Endothelial cell of umbilical vein (primary cell): ENCODE data around the gene ITGB2. TPM values are rescaled to one million over a fixed set of nuclear protein-coding genes. Genes with fewer than 3 reads are reported as not detected.

Source experiments
- BruUV-seq: library from RNA; stranded (reverse); fragments of 400-500 nt; replicated peaks from 2 replicates; lab custom pipeline; 2021; lab: Mats Ljungman, UMichigan
- CTCF ChIA-PET: fragments of 300-600, 350-600 bp; sonication (Branson Sonifier 250); formaldehyde crosslinking; loops from one replicate; lab custom pipeline; 2021; ENCODE audit warnings: antibody characterized with exemption, inconsistent platforms; lab: Charles Lee
- POLR2A ChIA-PET: fragments of 300-600, 350-600 bp; sonication (Branson Sonifier 250); formaldehyde crosslinking; loops from one replicate; lab custom pipeline; 2021; ENCODE audit warnings: antibody characterized with exemption, inconsistent platforms; lab: Charles Lee
- DNase-seq: peaks from one replicate; pipeline ENCODE4 v3.0.0-alpha.2; 2011; ENCODE audit warnings: low read depth, low spot score
- FAIRE-seq: peaks from 2 replicates; lab custom pipeline; 2011; peaks lifted over from hg19 to GRCh38; lab: Jason Lieb, UNC
- H2AFZ ChIP-seq: 2 replicates; pipeline ENCODE4 v1.6.0; 2012; ENCODE audit warnings: low read depth, low read length, control low read depth, inconsistent platforms
- H3K27ac ChIP-seq: 2 replicates; pipeline ENCODE4 v1.5.1; 2011; ENCODE audit warnings: low read depth, mild to moderate bottlenecking, control low read depth, low read length, moderate library complexity; ENCODE audit not compliant: insufficient read depth
- H3K27me3 ChIP-seq, 2 experiments: 2 replicates each; pipeline versions ENCODE4 v1.6.0 to v1.6.1; 2011; ENCODE audit warnings: low read length in 2 of 2, mixed read lengths in 1 of 2; ENCODE audit not compliant: control insufficient read depth in 2 of 2, insufficient read depth in 2 of 2
- H3K36me3 ChIP-seq, 2 experiments: 2 replicates in 1 of 2; 3 replicates in 1 of 2; pipeline ENCODE4 v1.5.1; 2011; ENCODE audit warnings: low read length in 2 of 2, mild to moderate bottlenecking in 1 of 2, moderate library complexity in 1 of 2; ENCODE audit not compliant: control insufficient read depth in 2 of 2, insufficient read depth in 2 of 2; ENCODE audit errors: extremely low read depth in 1 of 2
- H3K4me1 ChIP-seq: 3 replicates; pipeline ENCODE4 v1.5.1; 2011; ENCODE audit warnings: mild to moderate bottlenecking, low read length; ENCODE audit not compliant: control insufficient read depth, insufficient read depth; ENCODE audit errors: extremely low read depth
- H3K4me2 ChIP-seq: 2 replicates; pipeline ENCODE4 v1.6.1; 2011; ENCODE audit warnings: low read length, control low read depth, mixed read lengths; ENCODE audit not compliant: insufficient read depth
- H3K4me3 ChIP-seq, 3 experiments: fragments of 200-600 bp in 1 of 3; sonication (generic), shearing (Covaris generic) in 1 of 3; replicated peaks in 1 of 3; 2 replicates each; pipeline ENCODE4 v1.5.1; 2011 to 2016; ENCODE audit warnings: control low read depth in 3 of 3, low read length in 3 of 3, mild to moderate bottlenecking in 2 of 3, inconsistent platforms in 1 of 3, low read depth in 1 of 3, moderate library complexity in 1 of 3; ENCODE audit not compliant: insufficient read depth in 1 of 3
- H3K79me2 ChIP-seq: 2 replicates; pipeline ENCODE4 v1.6.0; 2012; ENCODE audit warnings: low read length, inconsistent platforms; ENCODE audit not compliant: control insufficient read depth, insufficient read depth
- H3K9ac ChIP-seq: replicated peaks from 2 replicates; pipeline ENCODE3; 2011; ENCODE audit warnings: low read length, control low read depth; ENCODE audit not compliant: insufficient read depth; ENCODE audit errors: extremely low read depth
- H3K9me1 ChIP-seq: replicated peaks from 3 replicates; pipeline ENCODE4 v1.6.0; 2011; ENCODE audit warnings: mild to moderate bottlenecking, low read length; ENCODE audit not compliant: control insufficient read depth, insufficient read depth; ENCODE audit errors: extremely low read depth
- H3K9me3 ChIP-seq: replicated peaks from 2 replicates; pipeline ENCODE4 v1.5.1; 2012; ENCODE audit warnings: low read length, inconsistent platforms; ENCODE audit not compliant: control insufficient read depth, insufficient read depth
- H4K20me1 ChIP-seq: replicated peaks from 2 replicates; pipeline ENCODE3; 2011; ENCODE audit warnings: mild to moderate bottlenecking, low read length; ENCODE audit not compliant: control insufficient read depth, insufficient read depth; ENCODE audit errors: extremely low read depth
- CTCF ChIP-seq, 2 donors: IDR thresholded peaks; 1 replicate in 1 of 2; 2 replicates in 1 of 2; pipeline ENCODE4 v1.5.1; 2011; ENCODE audit warnings: low read length in 2 of 2, mild to moderate bottlenecking in 2 of 2, moderate library complexity in 2 of 2, control low read depth in 1 of 2, inconsistent platforms in 1 of 2, low read depth in 1 of 2; ENCODE audit not compliant: insufficient read depth in 1 of 2; ENCODE audit errors: extremely low read depth in 1 of 2
- EZH2 ChIP-seq: IDR thresholded peaks from 2 replicates; pipeline ENCODE4 v1.6.1; 2012; ENCODE audit warnings: borderline replicate concordance, low read depth, mild to moderate bottlenecking, moderate library complexity, low read length, inconsistent platforms; ENCODE audit not compliant: severe bottlenecking
- FOS ChIP-seq: IDR thresholded peaks from 2 replicates; pipeline ENCODE4 v1.6.1; 2011; ENCODE audit warnings: mild to moderate bottlenecking, low read length, moderate library complexity, borderline replicate concordance; ENCODE audit not compliant: insufficient read depth
- GATA2 ChIP-seq: IDR thresholded peaks from 2 replicates; pipeline ENCODE4 v1.7.0; 2011; ENCODE audit warnings: low read depth, mild to moderate bottlenecking, moderate library complexity, mixed read lengths, low read length; ENCODE audit not compliant: insufficient read length, insufficient read depth
- MAX ChIP-seq: IDR thresholded peaks from 2 replicates; pipeline ENCODE4 v1.6.1; 2011; ENCODE audit not compliant: insufficient read depth, insufficient read length
- MYC ChIP-seq: IDR thresholded peaks from one replicate; pipeline ENCODE4 v1.6.1; 2011; ENCODE audit warnings: mild to moderate bottlenecking, low read depth, low read length
- dilution Hi-C: fragments of 300-500 bp; cut with MboI; formaldehyde crosslinking; loops from one replicate; pipeline ENCODE4 v1.15.0; 2019; ENCODE audit warnings: low sequenced_read_pairs; ENCODE audit not compliant: extremely low pct_ligation_motif_present
- intact Hi-C: fragments of 100-400 bp; cut with micrococcal nuclease; formaldehyde crosslinking; loops from one replicate; pipeline ENCODE4 v1.10.0; 2022
- polyA plus RNA-seq, 4 experiments: library from polyadenylated mRNA; depleted of rRNA in 3 of 4; stranded (reverse) in 3 of 4; unstranded in 1 of 4; fragments of >200 nt; gene quantifications; 2 replicates each; pipeline versions ENCODE4 v1.2.1 to v1.2.3, GENCODE V29; 2011 to 2012; ENCODE audit warnings: missing spikeins in 1 of 4
- total RNA-seq: library from RNA; stranded (reverse); gene quantifications from 2 replicates; pipeline ENCODE4 v1.2.3, GENCODE V29; 2021

Gene ITGB2
- total and polyA plus RNA-seq, 2 donors (not counting 3 experiments of a cell fraction or from before 2014, with no cell fraction given), result 0.39 to 0.91 TPM

DNA sequence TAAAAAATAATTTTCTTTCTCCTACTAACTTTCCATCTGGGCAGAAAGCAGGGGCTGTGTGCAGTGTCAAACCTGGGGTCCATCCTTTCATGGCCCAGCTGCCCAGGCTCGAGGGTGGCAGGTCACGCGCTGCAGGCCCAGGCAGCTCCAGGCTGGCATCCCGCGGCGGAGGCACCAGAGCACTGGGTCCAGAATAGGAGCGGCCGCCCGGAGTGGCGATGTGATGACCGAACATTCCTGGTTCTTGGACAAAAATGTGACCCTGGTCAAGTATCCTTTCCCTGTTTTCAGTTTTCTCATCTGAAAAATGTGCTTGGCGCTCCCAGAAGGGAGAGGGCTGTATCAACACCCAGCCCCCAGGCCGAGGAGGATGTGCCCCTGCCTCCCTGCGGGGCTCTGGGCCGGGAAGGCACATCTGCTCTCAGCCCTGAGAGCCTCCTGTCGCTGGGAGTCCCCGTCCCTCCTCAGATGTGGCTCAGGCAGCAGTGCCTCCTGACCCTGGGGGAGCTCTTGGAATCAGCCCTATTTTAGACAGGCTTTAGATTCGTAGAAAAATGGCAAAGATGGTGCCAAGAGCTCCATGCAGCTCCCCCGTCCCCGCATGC, 48.5 kb upstream of the ITGB2 start:
- no peak for DNase-seq
- intact Hi-C loops, result no loop called here
- no peak overlapping the region for H3K9ac ChIP-seq
- dilution Hi-C loops, result no loop called here
- H3K9me3 ChIP-seq, result no peaks in the 10 kb centered on the region
- TF ChIP-seq CTCF (IDR thresholded peaks at IDR 0.05; ENCODE audit: extremely low read depth in 1 of 2, insufficient read depth in 1 of 2, low read depth in 1 of 2, low read length in 2 of 2), result no peak
- no peak for TF ChIP-seq FOS
- TF ChIP-seq GATA2, result no peak
- TF ChIP-seq MAX, result no peak
- no peak for TF ChIP-seq MYC
- no peak for TF ChIP-seq EZH2
- no peaks in the 10 kb centered on the region for H4K20me1 ChIP-seq
- peaks cover 12% of the 10 kb centered on the region for H3K4me1 ChIP-seq
- no peak overlapping the region for H3K4me2 ChIP-seq
- H3K27ac ChIP-seq, result peak overlapping the region; percentile 10
- H3K4me3 ChIP-seq, result no peak overlapping the region
- H3K36me3 ChIP-seq, result peaks cover 2 to 11% of the 10 kb centered on the region in 2 experiments
- CTCF ChIA-PET, result interaction anchor here (1.0 to 2.0 kb wide), 3 partner anchors 14 to 171 kb away, joined by 3 to 6 read pairs (median 3); no protein-coding TSS in a partner anchor
- FAIRE-seq, result no peak
- POLR2A ChIA-PET, result no interaction called here
- no peaks in the 10 kb centered on the region for H3K9me1 ChIP-seq
- BruUV-seq, result no TSS peak
- no peak overlapping the region for H2AFZ ChIP-seq
- H3K79me2 ChIP-seq, result peaks cover 6% of the 10 kb centered on the region
- H3K27me3 ChIP-seq, result no peaks in the 10 kb centered on the region
